HepG2 (cell line): ENCODE measurements around the gene AGPAT3. TPM values are rescaled to one million over a fixed set of nuclear protein-coding genes. Genes with fewer than 3 reads are reported as not detected.

Experiments used
- ATAC-seq: fragments of 200-7000 bp; cut with Tn5 transposase; 3 replicates; pipeline ENCODE4 v1.9.1; 2020; ENCODE audit warnings: mild to moderate bottlenecking, moderate library complexity
- BruUV-seq: library from RNA; stranded (reverse); fragments of 400-500 nt; replicated peaks from 2 replicates; lab custom pipeline; 2021; lab: Mats Ljungman, UMichigan
- CTCF ChIA-PET: fragments of 300-600 bp; formaldehyde crosslinking; extraction: SDS; loops from one replicate; lab custom pipeline; 2021; ENCODE audit warnings: low total read pairs, inconsistent platforms, low intra/inter-chr PET ratio; lab: Yijun Ruan, JAX
- POLR2A ChIA-PET: fragments of 350-600 bp; sonication (Branson Sonifier 250); formaldehyde crosslinking; loops from one replicate; lab custom pipeline; 2020; ENCODE audit warnings: antibody characterized with exemption, inconsistent platforms; lab: Yijun Ruan, JAX
- DNase-seq: peaks from one replicate; pipeline ENCODE4 v3.0.0-alpha.2; 2015; ENCODE audit warnings: low spot score
- FAIRE-seq: peaks from 3 replicates; lab custom pipeline; 2011; peaks lifted over from hg19 to GRCh38; lab: Jason Lieb, UNC
- H2AFZ ChIP-seq: one replicate; pipeline ENCODE4 v1.6.1; 2011; ENCODE audit warnings: low read length, inconsistent platforms
- H3K27ac ChIP-seq: fragments of 300-600 bp; 3 replicates; pipeline ENCODE4 v1.8.0; 2011; ENCODE audit warnings: mixed run types, mild to moderate bottlenecking, mixed read lengths, low read length, inconsistent platforms; ENCODE audit not compliant: insufficient read depth; ENCODE audit errors: extremely low read length
- H3K27me3 ChIP-seq, 2 experiments: fragments of 200-600 bp in 1 of 2; 2 replicates in 1 of 2; 3 replicates in 1 of 2; pipeline versions ENCODE4 v1.6.0 to v1.8.0; 2011; ENCODE audit warnings: low read length in 2 of 2, mild to moderate bottlenecking in 2 of 2, moderate library complexity in 2 of 2, inconsistent platforms in 1 of 2; ENCODE audit not compliant: insufficient read depth in 2 of 2, control insufficient read depth in 1 of 2
- H3K36me3 ChIP-seq, 2 experiments: fragments of 200-600 bp in 1 of 2; replicated peaks in 1 of 2; 2 replicates in 1 of 2; 3 replicates in 1 of 2; pipeline versions ENCODE4 v1.5.1 to v1.8.0; 2011; ENCODE audit warnings: low read length in 2 of 2, inconsistent platforms in 1 of 2; ENCODE audit not compliant: insufficient read depth in 2 of 2, control insufficient read depth in 1 of 2
- H3K4me1 ChIP-seq: 2 replicates; pipeline ENCODE4 v1.5.1; 2012; ENCODE audit warnings: low read length, inconsistent platforms; ENCODE audit not compliant: insufficient read depth
- H3K4me2 ChIP-seq: 2 replicates; pipeline ENCODE4 v1.6.0; 2011; ENCODE audit warnings: low read depth, low read length, inconsistent platforms
- H3K4me3 ChIP-seq, 3 experiments: fragments of 200-600 bp in 1 of 3; sonication (generic), shearing (Covaris generic) in 1 of 3; replicated peaks in 1 of 3; 2 replicates each; pipeline ENCODE4 v1.5.1; 2011 to 2016; ENCODE audit warnings: low read length in 3 of 3, inconsistent platforms in 2 of 3, low read depth in 2 of 3, mild to moderate bottlenecking in 2 of 3, control low read depth in 1 of 3, mixed read lengths in 1 of 3; ENCODE audit not compliant: insufficient read depth in 1 of 3
- H3K79me2 ChIP-seq: one replicate; pipeline ENCODE4 v1.6.1; 2011; ENCODE audit warnings: low read length, inconsistent platforms; ENCODE audit not compliant: insufficient read depth
- H3K9ac ChIP-seq: 2 replicates; pipeline ENCODE4 v1.6.0; 2011; ENCODE audit warnings: mild to moderate bottlenecking, low read depth, low read length, inconsistent platforms; ENCODE audit not compliant: insufficient read depth
- H3K9me3 ChIP-seq: 2 replicates; pipeline ENCODE4 v1.5.1; 2012; ENCODE audit warnings: mild to moderate bottlenecking, low read length
- H4K20me1 ChIP-seq: 2 replicates; pipeline ENCODE4 v1.6.0; 2011; ENCODE audit warnings: inconsistent platforms, mild to moderate bottlenecking, low read length, moderate library complexity; ENCODE audit not compliant: insufficient read depth
- CENPX ChIP-seq: sonication (generic); formaldehyde crosslinking; IDR thresholded peaks from 2 replicates; pipeline ENCODE4 v1.9.0; 2021; ENCODE audit warnings: mild to moderate bottlenecking, missing genetic modification reagents, moderate library complexity
- ELF3 ChIP-seq: IDR thresholded peaks from 2 replicates; pipeline ENCODE4 v1.6.1; 2016; ENCODE audit warnings: missing genetic modification reagents, missing compliant biosample characterization
- GLMP ChIP-seq: sonication (generic); formaldehyde crosslinking; IDR thresholded peaks from 2 replicates; pipeline ENCODE4 v1.9.0; 2021; ENCODE audit warnings: missing genetic modification reagents, mild to moderate bottlenecking, borderline replicate concordance
- MEIS2 ChIP-seq: sonication (generic); formaldehyde crosslinking; IDR thresholded peaks from 2 replicates; pipeline ENCODE4 v1.9.0; 2021; ENCODE audit warnings: mild to moderate bottlenecking, missing genetic modification reagents
- NFATC3 ChIP-seq: sonication (generic); formaldehyde crosslinking; IDR thresholded peaks from 2 replicates; pipeline ENCODE4 v1.5.1; 2020; ENCODE audit warnings: mild to moderate bottlenecking, missing genetic modification reagents
- NKX3-1 ChIP-seq: sonication (generic); formaldehyde crosslinking; IDR thresholded peaks from 2 replicates; pipeline ENCODE4 v1.5.0; 2020; ENCODE audit warnings: missing genetic modification reagents
- TRIM24 ChIP-seq: sonication (generic); formaldehyde crosslinking; IDR thresholded peaks from 2 replicates; pipeline ENCODE4 v1.8.0; 2022; ENCODE audit warnings: mild to moderate bottlenecking, missing genetic modification reagents
- YEATS2 ChIP-seq: sonication (generic); formaldehyde crosslinking; IDR thresholded peaks from 2 replicates; pipeline ENCODE4 v1.4.0; 2020; ENCODE audit warnings: missing genetic modification reagents, borderline replicate concordance
- ZNF546 ChIP-seq: sonication (generic); formaldehyde crosslinking; conservative IDR thresholded peaks from 2 replicates; pipeline ENCODE4 v1.8.1; 2023; ENCODE audit warnings: mild to moderate bottlenecking, missing genetic modification reagents
- ZNF784 ChIP-seq: sonication (generic); formaldehyde crosslinking; IDR thresholded peaks from 2 replicates; pipeline ENCODE4 v1.5.1; 2020; ENCODE audit warnings: missing genetic modification reagents, mild to moderate bottlenecking, borderline replicate concordance
- WGBS: methylation state at CpG from one replicate; pipeline ENCODE4 v1.1.6; 2017; ENCODE audit warnings: low lambda C conversion rate; 5-methylcytosine and 5-hydroxymethylcytosine counted together
- in situ Hi-C: cut with HindIII; loops from 2 replicates; pipeline ENCODE4 v1.10.0; 2017; ENCODE audit warnings: low pct_unique_long_range_greater_than_20kb; ENCODE audit not compliant: extremely low pct_ligation_motif_present
- intact Hi-C: fragments of 100-400 bp; cut with micrococcal nuclease; formaldehyde crosslinking; loops from one replicate; pipeline ENCODE4 v1.10.0; 2022; ENCODE audit not compliant: unreplicated experiment
- polyA plus RNA-seq, 8 experiments: library from polyadenylated mRNA; depleted of rRNA in 3 of 8; stranded (reverse) in 7 of 8; unstranded in 1 of 8; fragments of >200 nt; fragmentation: Illumina TruSeq in 4 of 8; extraction: Trizol in 4 of 8; gene quantifications; 2 replicates each; pipeline versions ENCODE4 v1.2.1 to v1.2.3, GENCODE V29; 2011 to 2016; ENCODE audit warnings: low read depth in 4 of 8, missing spikeins in 1 of 8, mixed read lengths in 1 of 8; ENCODE audit not compliant: insufficient read depth in 1 of 8
- total RNA-seq, 5 experiments: library from RNA; depleted of rRNA; stranded (reverse); fragments of >200 nt; fragmentation: Illumina TruSeq; extraction: Trizol; gene quantifications; 2 replicates each; pipeline ENCODE4 v1.2.3, GENCODE V29; 2016; ENCODE audit warnings: low read depth in 1 of 5
- TF ChIP-seq, protein P1 (sequence below): sonication (generic); formaldehyde crosslinking; IDR thresholded peaks from 2 replicates; pipeline ENCODE4 v1.8.0; 2022; ENCODE audit warnings: mild to moderate bottlenecking, missing genetic modification reagents, moderate library complexity

AGPAT3 gene
- total and polyA plus RNA-seq, 2 of the 13 experiments (the other 11 are each of a cell fraction or from before 2014, with no cell fraction given) = 32.2 to 54.4 TPM

- TF ChIP-seq, protein P1, sequence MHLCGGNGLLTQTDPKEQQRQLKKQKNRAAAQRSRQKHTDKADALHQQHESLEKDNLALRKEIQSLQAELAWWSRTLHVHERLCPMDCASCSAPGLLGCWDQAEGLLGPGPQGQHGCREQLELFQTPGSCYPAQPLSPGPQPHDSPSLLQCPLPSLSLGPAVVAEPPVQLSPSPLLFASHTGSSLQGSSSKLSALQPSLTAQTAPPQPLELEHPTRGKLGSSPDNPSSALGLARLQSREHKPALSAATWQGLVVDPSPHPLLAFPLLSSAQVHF (CRISPR knock-in tag) = no peak
- TF ChIP-seq ZNF784 (CRISPR knock-in tag) = no peak
These were observed 91.6 kb downstream of the AGPAT3 start (continued) for GRCh38 chr21:43956670-43957035.

DNA sequence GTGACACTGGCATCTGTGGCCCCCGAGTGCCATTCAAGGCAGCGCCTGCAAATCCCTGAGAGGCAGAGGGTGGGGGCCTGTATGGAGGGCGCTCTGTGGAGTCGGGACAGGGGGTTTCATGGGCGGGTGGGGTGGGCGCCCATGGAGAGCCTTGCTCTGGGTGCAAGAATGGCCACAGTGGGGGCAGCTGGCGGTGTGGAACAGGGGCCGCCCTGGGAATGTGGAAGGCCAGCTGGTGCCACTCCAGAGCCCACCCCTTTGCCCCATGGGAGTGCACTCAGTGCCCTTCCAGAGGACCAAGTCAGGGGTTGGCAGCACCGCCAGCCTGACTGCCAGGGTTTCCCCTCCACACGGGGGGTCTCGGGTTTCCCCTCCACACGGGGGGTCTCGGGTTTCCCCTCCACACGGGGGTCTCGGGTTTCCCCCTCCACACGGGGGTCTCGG is 92.1 kb downstream of the AGPAT3 start:
- Histone ChIP-seq H3K9me3 (no peaks in the 10 kb centered on the region), H3K9ac (no peak overlapping the region), H3K27ac (no peak overlapping the region), H3K4me1 (no peaks in the 10 kb centered on the region; the same call in 1 of the 2 replicates), H3K4me3 (no peak overlapping the region), H4K20me1 (no peaks in the 10 kb centered on the region), H3K4me2 (no peak overlapping the region), H2AFZ (no peak overlapping the region), H3K79me2 (no peaks in the 10 kb centered on the region), H3K36me3 (peaks cover 7 to 19% of the 10 kb centered on the region in 2 experiments; a peak in 4 of 5 replicates), H3K27me3 (no peaks in the 10 kb centered on the region)
- CTCF ChIA-PET = no interaction called here
- WGBS = 95% methylated on average over 13 of the region's 17 CpGs
- no peak for TF ChIP-seq TRIM24 (CRISPR knock-in tag)
- no peak for TF ChIP-seq NFATC3 (CRISPR knock-in tag)
- no peak for TF ChIP-seq YEATS2 (CRISPR knock-in tag)
- TF ChIP-seq ZNF546 (CRISPR knock-in tag) = no peak
- TF ChIP-seq MEIS2 (CRISPR knock-in tag) = no peak
- no peak for TF ChIP-seq GLMP (CRISPR knock-in tag)
- TF ChIP-seq NKX3-1 (CRISPR knock-in tag) = no peak
- no peak for TF ChIP-seq CENPX (CRISPR knock-in tag)
- no peak for TF ChIP-seq ELF3 (CRISPR knock-in tag)
- ATAC-seq = no peak
- POLR2A ChIA-PET = no interaction called here
- in situ Hi-C loops (no loop called here), intact Hi-C loops (no loop called here)
- no peak for FAIRE-seq
- BruUV-seq = no TSS peak
- no peak for DNase-seq
